GM18526 (cell line): ENCODE measurements around the gene AKNAD1.

Experiments
- POLR2A ChIP-seq: IDR thresholded peaks from 3 replicates; pipeline ENCODE4 v1.6.1; 2011; ENCODE audit not compliant: insufficient read length; ENCODE audit errors: extremely low read depth

The AKNAD1 gene

GRCh38 chr1:108847494-108847893, 9.4 kb downstream of the AKNAD1 start:
- TF ChIP-seq POLR2A: no peak

GRCh38 chr1:108845991-108846390, 10.9 kb downstream of the AKNAD1 start:
- no peak for TF ChIP-seq POLR2A

- no peak for TF ChIP-seq POLR2A
Measured at GRCh38 chr1:108845446-108845845, 11.4 kb downstream of the AKNAD1 start.

GRCh38 chr1:108843390-108844137, 13.3 kb downstream of the AKNAD1 start:
- TF ChIP-seq POLR2A: no peak

GRCh38 chr1:108842525-108843181, 14.2 kb downstream of the AKNAD1 start:
- TF ChIP-seq POLR2A: no peak

GRCh38 chr1:108841703-108842102, 15.2 kb downstream of the AKNAD1 start:
- no peak for TF ChIP-seq POLR2A

- no peak for TF ChIP-seq POLR2A
Measured at GRCh38 chr1:108832929-108833328, 24.0 kb downstream of the AKNAD1 start.

GRCh38 chr1:108831225-108831624, 25.7 kb downstream of the AKNAD1 start:
- no peak for TF ChIP-seq POLR2A

- TF ChIP-seq POLR2A: no peak
Measured at GRCh38 chr1:108830119-108831008, 26.5 kb downstream of the AKNAD1 start.

GRCh38 chr1:108829498-108829916, 27.4 kb downstream of the AKNAD1 start:
- no peak for TF ChIP-seq POLR2A

GRCh38 chr1:108828074-108828961, 28.6 kb downstream of the AKNAD1 start:
- TF ChIP-seq POLR2A: no peak

- TF ChIP-seq POLR2A: no peak
Measured at GRCh38 chr1:108826081-108826635, 30.7 kb downstream of the AKNAD1 start.

- TF ChIP-seq POLR2A: no peak
Measured at GRCh38 chr1:108824051-108824450, 32.8 kb downstream of the AKNAD1 start.

GRCh38 chr1:108823632-108824031, 33.3 kb downstream of the AKNAD1 start:
- TF ChIP-seq POLR2A: no peak
